Activated CD8-positive, alpha-beta memory T cell treated with anti-CD3 and anti-CD28 coated beads for 48 hours (primary cell): Measurements from ENCODE around the gene RASL10A.
"Not testable (repeated sequence)": the region's sequence is repeated elsewhere in the genome, so short reads cannot be mapped to it uniquely, and the experiment has no call there.

Source experiments
- DNase-seq, 3 experiments: peaks; one replicate each; pipeline ENCODE4 v3.0.0-alpha.2; 2020; ENCODE audit warnings: low read depth in 2 of 3, low spot score in 2 of 3

Gene RASL10A, protein sequence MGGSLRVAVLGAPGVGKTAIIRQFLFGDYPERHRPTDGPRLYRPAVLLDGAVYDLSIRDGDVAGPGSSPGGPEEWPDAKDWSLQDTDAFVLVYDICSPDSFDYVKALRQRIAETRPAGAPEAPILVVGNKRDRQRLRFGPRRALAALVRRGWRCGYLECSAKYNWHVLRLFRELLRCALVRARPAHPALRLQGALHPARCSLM

GRCh38 chr22:29315286-29316140 is at the start of gene RASL10A:
TSS of gene RASL10A (minus strand) at chr22:29315697. CDS start at chr22:29315246, 451 bp downstream.
- DNase-seq: no peak

GRCh38 chr22:29359469-29359868 is 44.0 kb upstream of the RASL10A start:
- no peak for DNase-seq

- DNase-seq: not testable (repeated sequence)
Observed at GRCh38 chr22:29357193-29357890, 41.8 kb upstream of the RASL10A start.

DNA sequence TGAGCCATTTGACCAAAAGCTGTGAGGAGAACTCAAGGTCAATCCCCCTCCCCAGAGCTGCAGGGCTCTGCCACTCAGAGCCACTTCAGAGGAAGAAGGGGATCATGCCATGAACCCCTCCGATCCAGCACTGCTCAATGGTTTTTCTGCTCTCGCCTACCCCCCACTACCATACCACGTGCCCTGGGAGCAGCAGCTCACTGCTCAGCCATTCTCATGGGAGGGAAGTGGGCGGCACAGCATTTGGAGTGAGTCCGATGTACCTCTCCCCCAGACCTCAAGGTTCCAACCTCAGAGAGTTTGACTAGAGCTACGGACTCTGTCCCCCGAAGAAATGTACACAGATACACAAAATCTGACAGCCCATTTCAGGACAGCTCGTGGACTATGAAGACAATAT is 38.4 kb upstream of the RASL10A start:
- no peak for DNase-seq

GRCh38 chr22:29353286-29353685 is 37.8 kb upstream of the RASL10A start:
- DNase-seq: no peak

DNA sequence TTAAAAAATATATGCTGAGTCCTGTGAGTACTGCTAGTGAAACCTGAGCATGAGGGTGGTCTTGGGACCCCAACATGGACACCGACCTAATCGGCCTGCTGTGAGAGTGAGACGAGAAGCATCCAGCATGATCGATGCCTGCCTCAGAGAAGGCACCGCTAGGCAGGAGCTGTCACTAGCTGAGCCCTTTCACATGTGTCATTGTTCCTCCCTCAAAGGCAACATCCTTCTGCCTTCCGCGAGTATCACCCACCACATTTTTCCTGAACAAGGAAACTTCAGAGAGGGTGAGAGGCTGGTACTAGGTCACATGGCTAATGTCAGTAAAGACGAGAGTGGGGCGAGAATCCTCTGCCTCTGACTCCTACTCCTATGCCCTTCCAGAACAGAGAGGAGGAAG is 37.3 kb upstream of the RASL10A start:
- no peak for DNase-seq

DNA sequence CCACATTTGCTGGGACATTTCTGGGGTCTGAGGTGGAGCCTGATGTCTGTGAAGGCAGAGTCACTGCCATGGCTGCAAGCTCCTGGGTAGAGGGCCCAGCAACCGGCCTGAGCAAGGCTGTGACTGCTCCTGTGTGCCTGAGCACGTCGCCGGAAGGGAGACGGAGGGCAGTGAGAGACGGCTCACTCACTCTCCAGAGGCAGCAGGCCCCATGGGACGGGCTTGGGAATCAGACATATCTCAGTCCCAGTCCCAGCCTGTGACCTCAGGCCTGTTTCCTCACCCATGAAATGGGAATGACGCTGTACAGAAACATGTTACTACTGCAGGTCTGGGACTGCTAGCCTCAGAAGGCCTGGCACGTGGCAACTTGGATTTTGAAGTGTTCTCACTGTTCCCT is 36.4 kb upstream of the RASL10A start:
- no peak for DNase-seq

DNA sequence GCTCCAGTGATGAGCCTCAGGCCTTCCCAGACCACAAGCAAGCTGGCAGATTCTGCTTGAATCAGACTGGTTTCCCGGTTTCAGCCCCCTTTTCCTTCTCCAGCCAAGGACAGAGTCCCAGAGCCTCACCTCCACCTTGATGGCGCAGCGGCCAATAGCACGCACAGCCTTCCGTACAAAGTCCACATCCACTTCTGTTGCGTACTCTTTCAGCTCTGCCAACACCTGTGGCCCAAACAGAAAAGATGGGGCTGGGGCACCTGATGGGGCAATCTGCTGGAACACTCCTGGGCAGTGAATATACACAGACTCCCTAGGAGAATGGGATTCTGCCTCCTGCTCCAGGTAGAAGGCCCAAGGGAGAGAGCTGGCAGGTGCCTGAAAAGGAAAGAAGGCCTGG is 35.5 kb upstream of the RASL10A start:
- DNase-seq: no peak

DNA sequence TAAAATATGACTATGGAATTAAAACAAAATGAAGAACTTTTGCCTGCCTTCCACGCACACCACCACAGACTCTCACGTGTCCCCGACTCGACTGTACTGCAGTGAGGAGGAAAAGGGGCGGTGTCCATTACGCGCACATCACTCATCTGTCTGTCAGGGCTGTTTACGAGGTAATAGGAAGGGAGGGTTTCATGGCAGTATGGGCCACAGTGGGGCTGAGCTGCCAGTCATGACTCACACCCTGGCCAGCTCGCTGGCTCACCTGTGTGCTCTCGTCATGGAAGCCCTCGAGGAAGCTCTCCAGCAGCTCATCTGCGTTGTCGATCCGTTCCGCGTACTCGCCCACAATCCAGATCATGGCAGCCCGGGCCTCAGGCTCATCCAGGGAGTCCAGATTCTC is 33.5 kb upstream of the RASL10A start:
- DNase-seq: no peak

GRCh38 chr22:29348041-29348440 is 32.5 kb upstream of the RASL10A start:
- DNase-seq: no peak

- DNase-seq: no peak
Observed at GRCh38 chr22:29346659-29347058, 31.2 kb upstream of the RASL10A start.

GRCh38 chr22:29345932-29346331 is 30.4 kb upstream of the RASL10A start:
- no peak for DNase-seq

DNA sequence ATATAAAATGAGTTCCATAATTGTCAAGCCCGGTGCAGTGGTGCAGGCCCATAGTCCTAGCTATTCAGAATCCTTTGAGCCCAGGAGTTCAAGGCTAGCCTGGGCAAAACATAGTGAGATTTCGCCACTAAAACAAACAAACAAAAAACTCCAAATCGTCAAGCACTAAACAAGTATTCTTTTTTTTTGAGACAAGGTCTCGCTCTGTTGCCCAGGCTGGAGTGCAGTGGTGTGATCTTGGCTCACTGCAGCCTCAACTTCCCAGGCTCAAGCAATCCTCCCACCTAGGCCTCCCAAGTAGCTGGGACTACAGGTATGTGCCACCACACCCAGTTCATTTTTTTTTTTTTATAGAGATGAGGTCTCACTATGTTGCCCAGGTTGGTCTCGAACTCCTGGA is 29.4 kb upstream of the RASL10A start:
- DNase-seq: not testable (repeated sequence)

GRCh38 chr22:29344137-29344536 is 28.6 kb upstream of the RASL10A start:
- DNase-seq: no peak

DNA sequence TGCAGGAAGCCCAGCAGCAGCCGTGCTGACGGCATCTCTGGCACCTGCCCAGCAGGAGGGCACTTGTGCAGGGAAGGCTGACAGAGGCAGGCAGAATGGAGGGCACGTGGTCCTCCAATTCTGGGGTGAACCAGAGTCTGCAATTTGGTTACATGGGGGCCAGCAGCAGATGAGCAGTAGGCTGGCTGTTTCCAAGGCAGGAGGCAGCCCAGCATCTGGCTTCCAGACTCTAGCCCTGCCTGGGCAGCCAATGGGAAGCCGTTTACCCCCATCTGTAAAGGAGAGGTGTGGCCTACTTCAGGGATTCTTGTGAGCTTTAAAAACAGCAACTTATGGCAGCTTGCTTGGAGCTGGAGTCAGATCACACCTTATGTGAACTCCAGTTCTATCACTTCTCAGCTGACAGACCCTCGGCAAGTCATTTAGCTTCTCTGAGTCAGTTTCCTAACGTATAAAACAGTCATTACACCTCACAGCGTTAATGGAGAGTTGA is 27.9 kb upstream of the RASL10A start:
- no peak for DNase-seq

DNA sequence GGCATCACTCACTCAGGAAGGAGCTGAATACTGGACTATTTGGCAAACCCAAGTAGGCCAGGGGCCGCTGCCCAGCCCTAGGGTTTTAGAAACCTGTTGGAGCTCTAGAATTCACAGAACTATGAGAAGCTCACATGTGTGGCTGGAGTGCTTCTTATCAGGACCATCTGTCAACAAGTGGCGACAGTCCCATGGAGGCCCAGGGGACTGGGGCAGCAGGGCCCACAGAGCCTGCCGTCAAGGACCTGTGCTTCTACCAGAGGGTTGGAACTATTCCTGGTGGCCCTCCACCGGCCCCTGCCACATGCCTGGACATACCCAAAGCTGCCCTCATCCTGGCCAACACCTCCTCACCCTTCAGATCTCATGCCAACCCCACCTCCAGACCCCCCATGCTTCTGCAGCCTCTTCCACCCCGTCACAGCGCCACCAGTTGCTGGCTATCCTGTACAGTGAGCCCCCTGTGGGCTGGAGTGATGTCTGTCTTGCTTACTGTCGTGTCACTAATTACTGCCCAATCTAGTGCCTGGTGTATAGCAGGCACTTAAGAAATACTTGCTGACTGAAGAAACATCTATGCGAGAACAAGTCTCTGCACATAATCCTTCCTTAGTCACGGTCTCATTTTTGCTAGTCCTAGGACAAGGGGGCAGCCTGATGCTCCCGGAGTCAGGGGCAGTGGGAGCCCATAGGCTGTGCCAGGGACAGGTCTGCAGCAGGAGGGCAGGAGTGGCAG is 27.2 kb upstream of the RASL10A start:
- DNase-seq: no peak

GRCh38 chr22:29342177-29342576 is 26.7 kb upstream of the RASL10A start:
- DNase-seq: no peak

GRCh38 chr22:29341849-29342127 is 26.3 kb upstream of the RASL10A start:
- no peak for DNase-seq

GRCh38 chr22:29341056-29341848 is 25.8 kb upstream of the RASL10A start:
- no peak for DNase-seq

GRCh38 chr22:29340566-29340965 is 25.1 kb upstream of the RASL10A start:
- no peak for DNase-seq
